GM21360 (cell line): ENCODE results near the gene GALNT17.

ENCODE experiments used
- ATAC-seq: cut with Tn5 transposase; IDR thresholded peaks from one replicate; pipeline ENCODE4 v1.9.1; 2021; ENCODE audit warnings: mild to moderate bottlenecking, moderate library complexity; ENCODE audit not compliant: unreplicated experiment

The GALNT17 gene

GRCh38 chr7:71444130-71444529 is 312.2 kb downstream of the GALNT17 start:
- no peak for ATAC-seq

GRCh38 chr7:71453630-71454029 is 321.7 kb downstream of the GALNT17 start:
- no peak for ATAC-seq

GRCh38 chr7:71454981-71455380 is 323.0 kb downstream of the GALNT17 start:
- no peak for ATAC-seq

GRCh38 chr7:71457021-71457420 is 325.1 kb downstream of the GALNT17 start:
- ATAC-seq: no peak

DNA sequence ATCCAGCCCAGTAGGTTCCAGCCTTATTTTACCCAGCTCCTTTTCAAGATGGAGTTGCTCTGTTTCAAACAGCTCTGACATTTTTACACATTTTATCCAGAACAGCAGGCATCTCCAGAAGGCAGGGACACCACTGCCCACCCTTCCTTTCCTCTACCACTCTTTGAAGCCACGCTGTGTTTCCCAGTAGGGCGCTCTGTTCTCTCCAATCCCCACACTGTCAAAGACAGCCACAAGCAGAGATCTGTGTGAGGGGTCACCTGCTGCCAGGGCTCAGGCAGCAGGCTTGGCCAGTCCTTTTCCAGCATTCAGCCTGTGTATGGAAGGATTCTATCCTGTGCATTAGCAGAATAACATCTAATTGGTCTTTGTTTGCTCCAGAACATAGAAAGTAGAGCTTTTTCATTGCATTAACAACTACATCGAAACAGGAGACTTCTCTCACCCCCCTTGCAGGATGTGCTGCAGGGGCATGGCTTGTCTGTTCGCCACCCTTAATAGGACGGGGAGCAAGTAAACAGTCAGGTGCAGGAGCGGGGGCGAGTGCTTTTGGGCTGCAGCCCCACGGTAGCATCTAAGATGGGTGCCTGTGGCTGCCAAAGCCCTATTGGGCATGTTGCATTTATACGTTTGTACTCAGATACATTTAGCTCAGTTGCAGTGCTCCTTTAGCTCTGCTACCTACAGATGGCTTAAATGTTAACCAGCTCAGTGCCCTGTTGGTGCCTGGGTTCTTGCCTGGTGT is 326.1 kb downstream of the GALNT17 start:
- ATAC-seq: no peak

GRCh38 chr7:71459132-71459531 is 327.2 kb downstream of the GALNT17 start:
- ATAC-seq: no peak

DNA sequence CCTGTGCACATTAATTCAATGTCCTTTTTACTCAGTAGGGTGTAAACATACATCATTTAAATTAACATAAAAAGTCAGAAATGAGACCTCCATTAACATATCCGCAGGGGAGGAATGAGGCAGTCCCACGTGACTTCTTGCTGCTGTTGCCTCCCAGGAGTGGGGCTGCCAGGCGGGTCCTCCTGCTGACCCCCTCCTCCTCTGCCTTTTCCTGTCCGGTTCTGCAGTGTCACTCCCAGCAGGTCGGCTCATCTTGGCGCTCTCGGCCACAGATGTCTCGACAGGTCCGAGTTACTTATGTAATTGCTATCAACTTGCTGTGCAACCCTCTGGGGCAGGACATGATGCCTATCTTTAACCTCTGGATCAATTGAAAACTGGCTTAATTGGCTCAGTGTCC is 329.6 kb downstream of the GALNT17 start:
- no peak for ATAC-seq

- no peak for ATAC-seq
These were observed 333.8 kb downstream of the GALNT17 start for GRCh38 chr7:71465741-71466189.

DNA sequence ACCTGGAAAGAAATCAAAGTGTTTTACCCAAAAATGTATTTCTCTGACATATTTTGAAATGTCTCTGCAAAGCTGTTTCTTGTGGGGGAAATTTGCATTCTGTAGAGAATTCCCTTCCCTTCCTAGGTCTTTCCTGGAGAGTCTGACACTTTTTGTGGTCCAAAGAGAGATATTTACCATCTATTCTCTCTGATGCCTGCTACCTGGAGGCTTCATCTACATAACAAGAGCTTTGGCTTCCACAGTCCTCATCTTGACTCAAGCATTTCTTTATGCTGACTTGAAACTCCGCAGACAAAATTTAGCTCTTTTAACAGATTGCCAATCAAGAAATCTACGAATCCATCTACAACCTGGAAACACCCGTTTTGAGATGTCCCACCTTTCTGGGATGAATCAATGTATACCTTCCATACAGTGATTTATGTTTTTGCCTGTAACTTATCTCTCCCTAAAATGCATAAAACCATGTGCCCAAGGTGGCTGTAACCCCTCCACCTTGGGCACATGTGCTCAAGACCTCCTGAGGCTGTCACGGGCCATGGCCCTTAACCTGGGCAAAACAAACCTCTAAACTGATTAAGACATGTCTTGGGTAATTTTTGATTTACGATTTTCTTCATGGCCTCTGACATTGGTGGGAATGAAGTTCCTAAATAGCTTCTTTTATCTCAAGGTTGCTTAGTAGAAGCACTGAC is 334.7 kb downstream of the GALNT17 start:
- ATAC-seq: no peak

GRCh38 chr7:71470326-71470725 is 338.4 kb downstream of the GALNT17 start:
- ATAC-seq: no peak

- no peak for ATAC-seq
These were observed 338.9 kb downstream of the GALNT17 start for GRCh38 chr7:71470830-71471229.

DNA sequence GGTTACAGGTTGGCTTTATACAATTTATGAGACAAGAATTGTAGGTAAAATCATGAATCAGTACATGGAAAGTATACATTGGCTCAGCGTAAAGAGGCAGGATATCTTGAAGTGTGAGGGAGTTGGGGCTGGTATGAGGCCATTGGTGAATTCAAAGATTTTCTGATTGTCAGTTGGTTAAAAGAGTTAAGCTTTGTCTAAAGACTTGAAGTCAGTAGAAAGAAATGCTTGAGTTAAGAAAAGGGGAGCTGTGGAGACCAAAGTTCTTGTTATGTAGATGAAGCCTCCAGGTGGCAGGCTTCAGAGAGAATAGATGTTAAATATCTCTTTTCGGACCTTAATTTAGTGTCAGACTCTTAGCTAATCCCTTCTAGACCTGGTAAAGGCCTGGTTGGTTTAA is 341.0 kb downstream of the GALNT17 start:
- no peak for ATAC-seq

DNA sequence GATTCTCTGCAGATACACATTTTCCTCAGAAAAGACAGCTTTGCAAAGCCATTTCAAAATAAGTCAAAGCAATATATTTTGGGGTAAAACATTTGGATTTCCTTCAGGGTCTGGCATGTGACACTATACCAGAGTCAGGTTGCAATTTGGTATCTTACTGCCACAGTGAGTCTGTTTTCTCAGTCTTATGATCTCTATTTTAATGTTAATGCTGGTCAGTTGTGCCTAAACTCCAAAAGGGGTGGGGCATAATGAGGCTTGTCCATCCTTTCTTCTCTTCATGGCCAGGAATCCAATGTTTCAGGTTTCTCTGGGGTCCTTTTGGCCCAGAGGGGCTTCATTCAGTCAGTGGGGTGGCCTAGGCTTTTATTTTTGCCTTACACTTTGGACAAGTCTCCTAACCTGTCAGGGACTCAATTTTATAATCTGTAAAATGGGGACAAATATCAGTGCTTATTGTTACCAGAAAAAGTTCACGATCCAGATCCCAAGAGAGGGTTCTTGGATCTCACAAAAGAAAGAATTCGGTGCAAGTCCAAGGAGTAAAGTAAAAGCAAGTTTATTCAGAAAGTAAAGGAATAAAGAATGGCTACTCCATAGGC is 341.5 kb downstream of the GALNT17 start:
- ATAC-seq: no peak

DNA sequence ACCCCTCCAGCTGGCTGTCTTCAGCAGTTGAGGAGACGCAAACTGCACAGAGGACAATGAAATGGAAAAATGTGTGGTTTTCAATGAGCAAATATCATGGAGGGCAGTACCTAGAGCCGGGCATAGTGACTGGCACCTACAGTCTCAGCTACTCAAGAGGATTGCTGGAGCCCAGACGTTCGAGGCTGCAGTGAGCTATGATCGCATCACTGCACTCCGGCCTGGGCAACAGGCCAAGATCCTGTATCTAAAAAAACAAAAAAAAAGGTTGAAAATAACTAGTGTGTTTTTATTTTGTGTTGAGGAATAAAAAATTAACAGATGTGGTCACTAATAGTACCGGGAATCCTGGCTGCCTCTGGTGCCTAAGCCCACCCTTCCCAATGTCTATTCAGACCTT is 345.5 kb downstream of the GALNT17 start:
- ATAC-seq: no peak

DNA sequence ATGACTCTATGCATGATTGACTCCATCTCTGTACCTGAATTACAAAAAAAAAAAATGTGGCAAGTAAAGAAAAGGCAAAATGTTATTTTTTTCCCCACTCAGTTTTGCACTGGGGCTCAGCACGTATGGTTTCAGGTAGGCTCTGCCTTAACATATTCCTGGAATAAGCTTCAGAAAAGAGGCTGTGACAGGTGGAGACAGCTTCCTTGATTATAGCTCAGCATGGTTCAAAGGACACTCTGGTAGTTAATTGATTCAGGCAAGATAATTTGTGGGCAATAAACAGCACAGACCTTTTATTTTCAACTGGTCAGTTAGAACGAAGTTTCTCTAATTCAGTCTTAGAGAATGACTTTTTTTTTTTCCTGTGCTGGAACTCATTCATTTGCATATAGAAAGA is 347.3 kb downstream of the GALNT17 start:
- ATAC-seq: no peak

DNA sequence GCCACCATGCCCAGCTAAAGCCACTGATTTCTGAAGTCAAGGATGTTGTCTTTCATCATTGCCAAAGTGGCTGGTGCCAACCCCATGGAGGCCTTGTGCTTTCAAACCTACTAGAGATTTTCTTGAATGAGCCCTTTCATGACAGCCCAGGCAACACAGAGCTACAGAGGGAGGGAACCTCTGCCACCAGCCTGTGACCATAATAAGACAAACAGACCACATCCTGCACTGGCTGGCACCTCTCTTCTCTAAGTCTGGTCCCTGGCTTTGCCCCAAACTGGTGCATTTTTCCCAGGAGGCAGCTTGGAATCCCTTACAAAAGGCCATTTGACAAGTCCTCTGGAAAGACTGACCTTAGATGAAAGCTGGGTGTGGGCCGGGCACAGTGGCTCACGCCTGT is 348.8 kb downstream of the GALNT17 start:
- no peak for ATAC-seq

- no peak for ATAC-seq
These were observed 350.3 kb downstream of the GALNT17 start for GRCh38 chr7:71482284-71482683.

- no peak for ATAC-seq
These were observed 352.4 kb downstream of the GALNT17 start for GRCh38 chr7:71484380-71484779.

GRCh38 chr7:71485586-71485985 is 353.6 kb downstream of the GALNT17 start:
- ATAC-seq: no peak

- ATAC-seq: no peak
These were observed 354.5 kb downstream of the GALNT17 start for GRCh38 chr7:71486414-71486813.

GRCh38 chr7:71486856-71487628 is 355.1 kb downstream of the GALNT17 start:
- ATAC-seq: no peak
